GM12878 (cell line): ENCODE measurements around the gene WNT5A. TPM values are rescaled to one million over a fixed set of nuclear protein-coding genes. Genes with fewer than 3 reads are reported as not detected.

Experiments
- ATAC-seq: fragments of 200-7000 bp; cut with Tn5 transposase; 3 replicates; pipeline ENCODE4 v1.9.1; 2020; ENCODE audit warnings: mild to moderate bottlenecking, moderate library complexity
- BruUV-seq: library from RNA; stranded (reverse); fragments of 400-500 nt; replicated peaks from 2 replicates; lab custom pipeline; 2021; lab: Mats Ljungman, UMichigan
- CTCF ChIA-PET: fragments of 300-600 bp; sonication (Branson Sonifier 250); formaldehyde crosslinking; extraction: SDS; loops from one replicate; lab custom pipeline; 2021; ENCODE audit warnings: inconsistent platforms; lab: Yijun Ruan, JAX
- POLR2A ChIA-PET: fragments of 350-600 bp; formaldehyde crosslinking; extraction: SDS; loops from one replicate; lab custom pipeline; 2021; ENCODE audit warnings: inconsistent platforms; lab: Charles Lee
- RAD21 ChIA-PET: fragments of 300-600 bp; sonication (Branson Sonifier 250); formaldehyde crosslinking; loops from one replicate; lab custom pipeline; 2023; ENCODE audit warnings: antibody characterized with exemption; ENCODE audit not compliant: unreplicated experiment; lab: Charles Lee
- SMC1A ChIA-PET: fragments of 300-600 bp; sonication (Branson Sonifier 250); formaldehyde crosslinking; loops from one replicate; lab custom pipeline; 2023; ENCODE audit not compliant: unreplicated experiment, uncharacterized antibody; lab: Charles Lee
- DNase-seq: peaks from one replicate; pipeline ENCODE4 v3.0.0-alpha.2; 2011; ENCODE audit warnings: low read depth, low spot score
- FAIRE-seq: peaks from 3 replicates; lab custom pipeline; 2011; peaks lifted over from hg19 to GRCh38; lab: Jason Lieb, UNC
- H2AFZ ChIP-seq: 2 replicates; pipeline ENCODE4 v1.6.0; 2011; ENCODE audit warnings: low read depth, low read length, control low read depth; ENCODE audit not compliant: control insufficient read depth
- H3K27ac ChIP-seq: 2 replicates; pipeline ENCODE4 v1.5.1; 2011; ENCODE audit warnings: control low read depth; ENCODE audit not compliant: control insufficient read depth, insufficient read depth
- H3K27me3 ChIP-seq, 2 experiments: replicated peaks in 1 of 2; 2 replicates each; pipeline versions ENCODE4 v1.6.0 to v1.6.1; 2011; ENCODE audit warnings: low read length in 1 of 2; ENCODE audit not compliant: control insufficient read depth in 2 of 2, insufficient read depth in 2 of 2
- H3K36me3 ChIP-seq, 2 experiments: 2 replicates each; pipeline ENCODE4 v1.5.1; 2011; ENCODE audit warnings: low read length in 1 of 2; ENCODE audit not compliant: control insufficient read depth in 2 of 2, insufficient read depth in 2 of 2
- H3K4me1 ChIP-seq: 2 replicates; pipeline ENCODE4 v1.6.1; 2011; ENCODE audit warnings: mild to moderate bottlenecking, low read length, moderate library complexity, mixed read lengths; ENCODE audit not compliant: control insufficient read depth, insufficient read depth
- H3K4me2 ChIP-seq: 2 replicates; pipeline ENCODE4 v1.6.0; 2011; ENCODE audit warnings: control low read depth; ENCODE audit not compliant: control insufficient read depth, insufficient read depth
- H3K4me3 ChIP-seq: fragments of 200-600 bp; sonication (generic); 2 replicates; pipeline ENCODE4 v1.5.1; 2016
- H3K79me2 ChIP-seq: 2 replicates; pipeline ENCODE4 v1.6.0; 2011; ENCODE audit warnings: low read length; ENCODE audit not compliant: control insufficient read depth, insufficient read depth
- H3K9ac ChIP-seq: 2 replicates; pipeline ENCODE4 v1.8.0; 2011; ENCODE audit warnings: low read length, control low read depth, mixed read lengths; ENCODE audit not compliant: control insufficient read depth, insufficient read depth
- H3K9me3 ChIP-seq: replicated peaks from 3 replicates; pipeline ENCODE4 v1.5.1; 2011; ENCODE audit warnings: mild to moderate bottlenecking, low read length; ENCODE audit not compliant: control insufficient read depth, insufficient read depth
- H4K20me1 ChIP-seq: 2 replicates; pipeline ENCODE4 v1.6.0; 2011; ENCODE audit not compliant: control insufficient read depth, insufficient read depth
- CTCF ChIP-seq, 3 experiments: IDR thresholded peaks in 2 of 3; conservative IDR thresholded peaks in 1 of 3; 2 replicates each; pipeline ENCODE4 v1.5.1; 2011; ENCODE audit warnings: low read depth in 3 of 3, low read length in 3 of 3, mild to moderate bottlenecking in 3 of 3, control low read depth in 2 of 3, moderate library complexity in 2 of 3, inconsistent platforms in 1 of 3, mixed read lengths in 1 of 3; ENCODE audit not compliant: control insufficient read depth in 2 of 3, insufficient read depth in 1 of 3; ENCODE audit errors: extremely low read depth in 1 of 3
- HDAC6 ChIP-seq: fragments of 200-600 bp; sonication (generic); IDR thresholded peaks from one replicate; pipeline ENCODE4 v1.8.0; 2017; ENCODE audit warnings: antibody characterized with exemption; ENCODE audit not compliant: unreplicated experiment
- IKZF1 ChIP-seq: fragments of 450-650 bp; conservative IDR thresholded peaks from 2 replicates; pipeline ENCODE4 v1.6.1; 2017; ENCODE audit warnings: antibody characterized with exemption, mild to moderate bottlenecking
- MXI1 ChIP-seq: fragments of 150-350 bp; IDR thresholded peaks from 2 replicates; pipeline ENCODE4 v1.6.1; 2011; ENCODE audit warnings: low read depth, mild to moderate bottlenecking, inconsistent platforms, low read length, improper control_type of control experiment
- RAD21 ChIP-seq: IDR thresholded peaks from 2 replicates; pipeline ENCODE4 v1.6.1; 2011; ENCODE audit warnings: mild to moderate bottlenecking, low read depth, low read length, moderate library complexity; ENCODE audit not compliant: insufficient read depth
- RUNX3 ChIP-seq: IDR thresholded peaks from 2 replicates; pipeline ENCODE4 v1.6.1; 2012; ENCODE audit warnings: low read length, inconsistent platforms
- SMC3 ChIP-seq: IDR thresholded peaks from 2 replicates; pipeline ENCODE4 v1.6.1; 2011; ENCODE audit warnings: low read length, improper control_type of control experiment, borderline replicate concordance
- STAT3 ChIP-seq: IDR thresholded peaks from 2 replicates; pipeline ENCODE4 v1.6.1; 2011; ENCODE audit warnings: low read depth, low read length, improper control_type of control experiment
- TAF1 ChIP-seq: IDR thresholded peaks from 2 replicates; pipeline ENCODE4 v1.6.1; 2011; ENCODE audit warnings: mild to moderate bottlenecking, low read depth, low read length, borderline replicate concordance
- TCF3 ChIP-seq: IDR thresholded peaks from 2 replicates; pipeline ENCODE4 v1.6.1; 2012; ENCODE audit warnings: low read depth, mild to moderate bottlenecking, low read length, borderline replicate concordance; ENCODE audit not compliant: insufficient read depth
- YY1 ChIP-seq: IDR thresholded peaks from 2 replicates; pipeline ENCODE4 v1.6.1; 2011; ENCODE audit warnings: low read depth, mild to moderate bottlenecking, low read length
- ZBTB40 ChIP-seq: fragments of 450-650 bp; IDR thresholded peaks from 2 replicates; pipeline ENCODE4 v1.6.1; 2016; ENCODE audit warnings: mild to moderate bottlenecking, moderate library complexity, borderline replicate concordance
- ZNF24 ChIP-seq: fragments of 450-650 bp; IDR thresholded peaks from 2 replicates; pipeline ENCODE4 v1.6.1; 2017; ENCODE audit warnings: antibody characterized with exemption, mild to moderate bottlenecking
- WGBS: methylation state at CpG from one replicate; pipeline ENCODE4 v1.1.6; 2016; ENCODE audit warnings: low lambda C conversion rate; ENCODE audit not compliant: insufficient replicate concordance, insufficient coverage; ENCODE audit errors: missing lambda C conversion rate; 5-methylcytosine and 5-hydroxymethylcytosine counted together
- in situ Hi-C: fragments of 300-500 bp; cut with MboI; formaldehyde crosslinking; loops from 9 replicates; pipeline ENCODE4 v1.14.3; 2018; ENCODE audit warnings: mixed read lengths
- intact Hi-C: fragments of 100-400 bp; cut with micrococcal nuclease; formaldehyde crosslinking; loops from one replicate; pipeline ENCODE4 v1.14.2; 2022; ENCODE audit not compliant: unreplicated experiment
- polyA plus RNA-seq, 11 experiments: library from polyadenylated mRNA; depleted of rRNA in 4 of 11; unstranded in 6 of 11; stranded (reverse) in 5 of 11; fragments of >200 nt; fragmentation: Nextera tagmentation in 4 of 11; fragmentation: Illumina TruSeq in 1 of 11; extraction: Ambion mirVana in 4 of 11; extraction: Trizol in 1 of 11; gene quantifications; 1 replicate in 1 of 11; 2 replicates in 10 of 11; pipeline versions ENCODE4 v1.2.1 to v1.2.3, GENCODE V29; 2011 to 2016; ENCODE audit warnings: inconsistent platforms in 2 of 11, missing spikeins in 2 of 11, low read depth in 1 of 11
- total RNA-seq, 4 experiments: library from RNA; depleted of rRNA in 3 of 4; stranded (reverse); fragments of >200 nt in 3 of 4; fragmentation: Illumina TruSeq in 1 of 4; extraction: Trizol in 1 of 4; gene quantifications; 2 replicates each; pipeline versions ENCODE4 v1.2.1 to v1.2.3, GENCODE V29; 2013 to 2021
- TF ChIP-seq, protein P1 (sequence below): IDR thresholded peaks from 2 replicates; pipeline ENCODE4 v1.6.1; 2011; ENCODE audit warnings: borderline replicate concordance, low read depth, mild to moderate bottlenecking, moderate library complexity, mixed read lengths, low read length; ENCODE audit not compliant: insufficient read depth; ENCODE audit errors: extremely low read length

The WNT5A gene
- total and polyA plus RNA-seq, 10 of the 15 experiments (the other 5 are each of a cell fraction or from before 2014, with no cell fraction given) = 0.06 to 2.8 (median 0.39) TPM

GRCh38 chr3:55484801-55485791 is 2.0 kb downstream of the WNT5A start:
- peaks cover 18% of the 10 kb centered on the region for H3K4me1 ChIP-seq
- no peaks in the 10 kb centered on the region; the same call in 1 of the 2 replicates for H4K20me1 ChIP-seq
- H3K36me3 ChIP-seq = no peaks in the 10 kb centered on the region
- FAIRE-seq (peak; percentile 18), ATAC-seq (peak; percentile 75), DNase-seq (peak; percentile 32)
- H3K27me3 ChIP-seq = peaks cover 18 to 47% of the 10 kb centered on the region in 2 experiments
- no peaks in the 10 kb centered on the region for H3K79me2 ChIP-seq
- ChIA-PET CTCF (interaction anchor here (0.6 to 1.8 kb wide), 7 partner anchors 9 to 257 kb away, joined by 3 to 8 read pairs (median 3); no protein-coding TSS in a partner anchor), POLR2A (no interaction called here), RAD21 (interaction anchor here (0.6 to 4.0 kb wide), 6 partner anchors 146 to 766 kb away, joined by 3 to 43 read pairs (median 4); no protein-coding TSS in a partner anchor), SMC1A (interaction anchor here (1.2 kb wide), 1 partner anchor 236 kb away, joined by 3 read pairs; no protein-coding TSS in a partner anchor)
- intact Hi-C loops (loop anchor here (1.0 to 10.0 kb wide), 9 partner anchors 50 to 767 kb away; no protein-coding TSS in a partner anchor), in situ Hi-C loops (loop anchor here (5.0 kb wide), 2 partner anchors 237 to 767 kb away; no protein-coding TSS in a partner anchor)
- H3K9me3 ChIP-seq = no peaks in the 10 kb centered on the region
- H3K27ac ChIP-seq = no peak overlapping the region
- H3K4me2 ChIP-seq = peak overlapping the region; percentile 84
- BruUV-seq = no TSS peak
- H2AFZ ChIP-seq = peak overlapping the region; percentile 65
- WGBS = 10% methylated on average over 36 of the region's 57 CpGs
- H3K9ac ChIP-seq = peak overlapping the region; percentile 34; the same call in 1 of the 2 replicates
- H3K4me3 ChIP-seq = peak overlapping the region; percentile 86
- TF ChIP-seq ZNF24 (no peak), RUNX3 (peak; percentile 16; the same call in 1 of the 2 replicates), HDAC6 (no peak), MXI1 (no peak), TAF1 (no peak), ZBTB40 (no peak), STAT3 (no peak), IKZF1 (0 out of 2 replicates have a peak, but pooled peaks have one; percentile 21), CTCF (IDR thresholded peaks at IDR 0.05 in 2 of 3, conservative IDR thresholded peaks at IDR 0.05 in 1 of 3; ENCODE audit: control insufficient read depth in 2 of 3, extremely low read depth in 1 of 3, insufficient read depth in 1 of 3, low read depth in 3 of 3, low read length in 3 of 3) (peak; percentile 52 to 85 (median 76)), SMC3 (peak; percentile 76), YY1 (peak; percentile 62; the same call in 1 of the 2 replicates), RAD21 (peak; percentile 91), TCF3 (no peak)
- TF ChIP-seq, protein P1, sequence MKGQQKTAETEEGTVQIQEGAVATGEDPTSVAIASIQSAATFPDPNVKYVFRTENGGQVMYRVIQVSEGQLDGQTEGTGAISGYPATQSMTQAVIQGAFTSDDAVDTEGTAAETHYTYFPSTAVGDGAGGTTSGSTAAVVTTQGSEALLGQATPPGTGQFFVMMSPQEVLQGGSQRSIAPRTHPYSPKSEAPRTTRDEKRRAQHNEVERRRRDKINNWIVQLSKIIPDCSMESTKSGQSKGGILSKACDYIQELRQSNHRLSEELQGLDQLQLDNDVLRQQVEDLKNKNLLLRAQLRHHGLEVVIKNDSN = no peak
